ENCODE results near the gene FBXL3.

DNA sequence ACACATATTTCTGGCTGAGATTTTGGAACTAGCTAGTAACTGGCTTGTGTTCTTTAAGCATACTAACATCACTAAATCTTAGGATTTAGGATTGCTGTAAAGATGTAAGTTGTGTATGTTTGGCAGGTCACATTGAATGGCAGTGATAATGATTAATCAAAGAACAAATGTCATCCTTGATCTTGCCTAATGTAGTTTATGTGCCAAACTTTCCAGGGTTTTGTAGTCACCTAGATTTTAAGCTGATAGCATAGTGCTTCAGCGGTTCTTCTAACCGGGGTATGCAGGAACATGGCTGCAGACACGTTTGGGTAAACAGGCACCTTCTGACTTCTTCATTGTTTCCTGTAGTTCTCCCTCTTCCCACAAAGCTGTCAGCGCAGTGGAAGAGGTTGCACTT lies 25.4 kb downstream of the FBXL3 start:
- TF ChIP-seq RAD21 (conservative IDR thresholded peaks at IDR 0.05) (no peak), MXI1 (conservative IDR thresholded peaks at IDR 0.05; ENCODE audit: poor library complexity, severe bottlenecking) (no peak), SMC3 (conservative IDR thresholded peaks at IDR 0.05; ENCODE audit: poor library complexity) (no peak)
- TF ChIP-seq, protein P1, sequence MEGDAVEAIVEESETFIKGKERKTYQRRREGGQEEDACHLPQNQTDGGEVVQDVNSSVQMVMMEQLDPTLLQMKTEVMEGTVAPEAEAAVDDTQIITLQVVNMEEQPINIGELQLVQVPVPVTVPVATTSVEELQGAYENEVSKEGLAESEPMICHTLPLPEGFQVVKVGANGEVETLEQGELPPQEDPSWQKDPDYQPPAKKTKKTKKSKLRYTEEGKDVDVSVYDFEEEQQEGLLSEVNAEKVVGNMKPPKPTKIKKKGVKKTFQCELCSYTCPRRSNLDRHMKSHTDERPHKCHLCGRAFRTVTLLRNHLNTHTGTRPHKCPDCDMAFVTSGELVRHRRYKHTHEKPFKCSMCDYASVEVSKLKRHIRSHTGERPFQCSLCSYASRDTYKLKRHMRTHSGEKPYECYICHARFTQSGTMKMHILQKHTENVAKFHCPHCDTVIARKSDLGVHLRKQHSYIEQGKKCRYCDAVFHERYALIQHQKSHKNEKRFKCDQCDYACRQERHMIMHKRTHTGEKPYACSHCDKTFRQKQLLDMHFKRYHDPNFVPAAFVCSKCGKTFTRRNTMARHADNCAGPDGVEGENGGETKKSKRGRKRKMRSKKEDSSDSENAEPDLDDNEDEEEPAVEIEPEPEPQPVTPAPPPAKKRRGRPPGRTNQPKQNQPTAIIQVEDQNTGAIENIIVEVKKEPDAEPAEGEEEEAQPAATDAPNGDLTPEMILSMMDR (IDR thresholded peaks at IDR 0.05; ENCODE audit: poor library complexity, severe bottlenecking): no peak

All from neural cell (in vitro differentiated cells).